HG03097 (cell line): ENCODE data around the gene C22orf39.

Experiments
- ATAC-seq: cut with Tn5 transposase; IDR thresholded peaks from one replicate; pipeline ENCODE4 v1.9.1; 2021; ENCODE audit not compliant: unreplicated experiment, low FRiP score

The C22orf39 gene

DNA sequence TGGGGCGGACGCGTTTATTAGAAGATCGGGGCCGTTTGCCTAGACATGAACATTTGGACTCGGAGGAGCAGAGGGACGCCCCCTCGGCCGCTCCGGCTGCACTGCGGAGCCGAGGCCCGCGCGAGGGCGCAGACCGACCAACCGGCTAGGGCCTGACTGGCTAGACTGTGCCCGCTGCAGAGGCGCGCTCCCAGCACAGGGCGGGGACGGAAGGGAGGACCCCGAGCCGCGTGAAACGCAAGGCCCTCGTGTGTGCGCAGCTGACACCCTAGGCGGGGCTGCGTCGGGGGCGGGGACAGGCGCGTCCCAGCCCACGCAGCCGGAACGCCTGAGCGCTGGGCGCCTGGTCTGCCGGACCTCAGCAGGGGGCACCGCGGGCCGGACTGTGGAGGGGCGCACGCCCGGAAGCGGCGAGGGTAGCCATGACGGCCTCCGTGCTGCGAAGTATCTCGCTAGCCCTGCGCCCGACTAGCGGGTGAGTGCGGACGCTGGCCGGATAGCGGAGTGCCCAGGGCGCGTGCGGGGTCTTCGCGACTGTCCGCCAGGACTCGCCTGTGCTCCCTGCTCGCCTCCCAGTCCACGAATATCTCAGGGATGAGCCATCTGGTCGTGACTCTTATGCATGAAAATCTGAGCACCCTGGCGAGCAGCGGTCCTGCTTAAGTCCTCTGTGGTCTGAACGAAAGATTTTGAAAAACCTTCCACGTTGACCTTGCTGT is 15.2 kb downstream of the C22orf39 start, which contains the start of gene MRPL40:
Gene MRPL40 (plus strand): TSS at position 413 of the 719 bp plus-strand sequence. CDS start 10 bp downstream, at position 423.
- peak; percentile 66 for ATAC-seq

DNA sequence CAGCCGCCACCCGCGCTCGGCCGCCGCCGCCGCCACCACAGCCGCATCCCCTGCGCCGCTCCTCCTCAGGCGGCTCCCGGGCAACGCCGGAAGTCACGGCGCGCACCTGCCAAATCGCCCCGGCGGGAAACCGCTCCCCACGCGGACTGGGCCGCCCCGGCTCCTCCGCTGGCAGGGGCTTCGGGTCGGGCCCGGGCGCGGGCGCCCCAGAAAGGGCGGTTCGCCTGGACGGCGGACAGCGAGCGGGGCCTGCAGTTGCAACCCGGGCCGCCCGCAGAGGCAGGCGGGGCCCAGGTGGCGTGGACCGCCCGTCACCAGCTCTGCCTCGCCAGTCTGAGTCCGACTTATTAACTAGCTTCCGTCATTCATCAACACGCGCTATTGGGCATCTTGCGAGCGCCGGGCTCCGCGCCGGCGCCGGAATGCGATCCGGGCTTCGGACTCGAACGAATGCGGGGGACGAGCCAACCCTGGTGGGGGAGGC is 15.8 kb downstream of the C22orf39 start, which contains the start of gene HIRA:
Gene HIRA (minus strand): TSS at position 85 of the 484 bp plus-strand sequence. CDS start 257 bp downstream, outside the sequence.
- peak; percentile 38 for ATAC-seq

DNA sequence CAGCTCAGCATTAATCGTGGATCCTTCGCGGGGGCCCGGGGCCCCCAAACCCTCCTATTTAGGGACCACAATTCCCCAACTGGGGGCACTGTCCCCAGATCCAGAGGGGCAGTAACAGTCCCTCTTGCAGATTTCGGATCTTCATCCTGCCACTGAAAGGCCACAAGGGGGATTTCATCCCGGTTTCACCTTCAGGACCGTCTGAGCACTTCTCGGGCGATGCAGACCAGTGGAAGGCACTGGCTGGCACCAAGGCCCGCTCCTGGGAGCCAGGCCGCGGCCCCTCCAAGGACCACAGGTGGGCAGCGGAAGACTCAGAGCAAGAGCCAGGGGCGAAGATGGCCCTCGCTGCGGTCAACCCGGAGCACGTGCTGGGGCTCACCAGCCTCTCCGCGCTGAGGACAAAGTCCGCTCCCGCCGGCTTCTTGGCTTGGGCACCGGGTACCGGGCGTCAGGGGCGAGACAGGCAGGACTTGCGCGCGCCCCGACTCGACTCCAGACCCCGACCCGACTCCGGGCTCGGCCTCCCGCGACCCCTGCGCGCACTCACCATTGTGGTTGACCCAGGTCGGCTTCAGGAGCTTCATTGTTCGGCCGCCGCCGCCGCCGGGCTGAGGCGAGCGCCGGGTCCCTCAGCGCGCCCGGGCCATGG is 16.5 kb downstream of the C22orf39 start:
- ATAC-seq = peak; percentile 5

DNA sequence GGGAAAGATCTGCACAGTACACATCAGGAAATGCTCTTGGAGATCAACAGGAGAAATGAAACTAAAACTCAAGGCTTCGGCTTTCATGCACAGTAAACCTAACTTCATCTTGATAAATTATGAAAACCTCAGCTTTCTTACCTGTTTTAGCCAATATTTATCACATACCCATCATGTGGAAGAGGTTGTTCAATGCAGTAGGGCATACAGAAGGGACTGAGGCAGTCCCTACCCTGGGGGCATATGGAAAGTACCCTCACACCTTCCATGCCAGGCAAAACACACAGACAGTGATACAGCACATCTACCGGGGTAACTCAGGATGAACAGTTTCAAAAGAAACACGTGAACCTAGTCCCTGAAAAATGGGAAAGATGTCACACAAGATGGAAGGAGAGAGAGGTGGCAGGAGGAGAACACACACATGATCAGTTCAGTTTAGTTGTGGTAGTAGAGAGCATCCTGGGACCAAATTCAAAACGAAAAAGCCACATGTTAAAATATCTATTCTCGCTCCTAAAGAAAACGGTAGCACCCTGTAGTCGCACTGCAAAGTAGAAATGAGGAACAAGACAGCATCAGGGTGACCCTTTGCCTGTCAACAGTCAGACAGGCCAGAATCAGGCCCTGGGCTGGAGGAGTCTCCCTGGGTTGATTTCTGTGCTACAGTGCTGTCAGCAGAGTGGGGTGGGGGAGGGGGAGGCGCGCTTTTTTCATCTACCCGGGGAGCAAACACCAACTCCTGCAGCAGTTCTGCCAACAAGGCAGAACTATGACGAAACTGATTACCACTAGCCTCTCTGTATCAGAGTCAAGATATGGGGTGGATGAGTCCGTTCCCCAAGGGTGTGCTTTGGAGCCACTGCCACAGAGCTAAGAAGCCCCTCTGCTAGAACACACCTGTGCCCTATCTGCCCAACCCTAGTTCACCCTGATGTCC is 17.3 kb downstream of the C22orf39 start:
- no peak for ATAC-seq

DNA sequence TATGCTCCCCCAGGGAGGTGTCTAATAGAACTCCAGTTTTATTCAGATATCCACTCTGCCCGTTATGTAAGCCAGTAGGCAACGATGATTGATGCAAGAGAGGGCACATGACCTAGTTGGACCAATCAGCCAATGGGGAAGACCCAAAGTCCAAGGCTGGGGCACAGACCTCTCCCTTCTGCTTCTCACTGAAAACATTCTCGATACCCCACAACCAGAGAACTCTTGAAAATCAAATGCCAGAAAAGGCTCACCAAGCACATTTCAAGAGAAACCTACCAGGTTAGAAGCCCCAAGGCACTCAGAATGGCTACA is 23.4 kb downstream of the C22orf39 start:
- ATAC-seq = no peak

DNA sequence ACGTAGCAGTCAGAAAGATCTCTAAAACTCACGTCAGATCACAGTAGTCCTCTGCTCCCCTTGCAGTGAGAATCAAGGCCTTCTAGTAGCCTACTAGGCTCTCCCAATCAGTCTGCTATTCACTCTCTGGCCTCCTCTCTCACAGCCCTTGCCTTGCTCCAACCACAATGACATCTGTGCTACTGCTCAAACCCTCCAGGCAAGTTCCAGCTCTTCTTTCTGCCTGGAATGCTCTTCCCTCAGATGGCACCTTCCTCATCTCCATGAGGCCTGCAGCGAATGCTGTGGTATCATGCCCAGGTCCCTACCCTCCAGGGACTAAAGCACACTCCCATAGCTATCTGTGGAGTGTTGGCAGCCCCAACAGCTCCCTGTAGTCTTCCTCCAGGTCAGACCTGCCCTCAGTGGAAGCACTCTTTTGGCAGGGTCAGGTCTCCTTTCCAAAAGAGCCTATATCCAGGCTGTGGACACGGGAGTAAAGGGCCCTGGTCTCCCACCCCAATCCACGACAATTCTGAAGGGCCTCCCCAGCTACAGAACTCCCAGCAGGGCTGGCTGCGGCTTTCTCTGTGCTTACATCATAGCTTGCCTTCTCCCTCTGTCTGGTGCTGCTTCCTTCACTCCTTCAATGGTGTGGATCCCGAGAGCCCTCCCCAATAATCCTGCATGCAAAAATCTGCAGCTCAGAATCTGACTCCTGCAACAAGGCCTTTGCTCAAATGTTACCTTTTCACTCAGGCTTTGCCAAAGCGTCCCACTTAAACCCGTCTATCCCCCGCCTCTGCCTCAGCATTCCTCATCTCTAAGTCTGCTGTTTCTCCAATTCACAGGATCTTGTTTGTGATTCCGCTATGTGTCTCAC is 24.8 kb downstream of the C22orf39 start:
- ATAC-seq = no peak

DNA sequence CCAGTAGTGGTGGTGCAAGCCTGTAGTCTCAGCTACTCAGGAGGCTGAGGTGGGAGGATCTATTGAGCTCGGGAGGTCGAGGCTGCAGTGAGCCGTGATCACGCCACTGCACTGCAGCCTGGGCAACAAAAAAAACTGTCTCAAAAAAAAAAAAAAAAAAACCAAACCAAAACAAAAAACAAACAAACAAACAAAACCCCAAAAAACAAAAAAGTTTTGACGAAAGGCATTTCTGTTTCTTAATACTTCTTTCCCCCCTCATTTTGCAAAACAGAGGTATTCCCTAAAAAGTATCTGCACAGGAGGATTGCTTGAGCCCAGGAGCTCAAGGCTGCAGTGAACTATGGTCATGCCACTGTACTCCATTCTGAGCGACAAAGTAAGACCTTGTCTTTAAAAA is 27.2 kb downstream of the C22orf39 start:
- no peak for ATAC-seq

DNA sequence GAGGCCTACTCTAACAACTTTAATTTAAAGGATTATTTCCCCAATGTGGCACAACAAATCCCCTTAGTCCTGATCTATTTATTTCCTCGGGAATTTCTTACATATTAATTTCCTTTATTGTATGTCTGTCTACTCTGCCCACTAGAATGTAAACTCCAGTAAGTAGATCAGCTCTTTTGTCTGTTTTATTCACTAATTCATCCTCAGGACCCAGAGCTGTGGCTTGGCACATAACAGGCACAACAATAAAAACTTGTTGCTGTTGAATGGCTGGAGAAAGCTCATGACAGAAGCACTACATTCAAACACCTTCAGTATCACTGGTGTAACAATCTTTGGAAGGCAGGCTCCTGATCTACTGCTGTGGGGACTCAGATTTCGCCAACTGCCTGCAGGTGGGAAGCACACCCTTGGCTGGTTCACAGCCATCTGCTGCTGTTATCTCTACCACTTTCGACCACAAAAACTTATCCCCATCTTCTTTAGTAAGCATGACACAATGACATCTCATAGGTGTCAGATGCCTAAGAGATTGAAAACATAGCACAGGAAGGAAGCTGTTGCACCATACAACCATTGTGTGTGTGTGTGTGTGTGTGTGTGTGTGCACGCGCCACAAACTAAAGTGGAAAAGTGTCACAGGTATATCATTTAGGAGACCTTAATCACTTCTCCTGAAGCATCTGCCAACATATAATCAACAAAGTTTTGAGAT is 27.9 kb downstream of the C22orf39 start:
- ATAC-seq = no peak

DNA sequence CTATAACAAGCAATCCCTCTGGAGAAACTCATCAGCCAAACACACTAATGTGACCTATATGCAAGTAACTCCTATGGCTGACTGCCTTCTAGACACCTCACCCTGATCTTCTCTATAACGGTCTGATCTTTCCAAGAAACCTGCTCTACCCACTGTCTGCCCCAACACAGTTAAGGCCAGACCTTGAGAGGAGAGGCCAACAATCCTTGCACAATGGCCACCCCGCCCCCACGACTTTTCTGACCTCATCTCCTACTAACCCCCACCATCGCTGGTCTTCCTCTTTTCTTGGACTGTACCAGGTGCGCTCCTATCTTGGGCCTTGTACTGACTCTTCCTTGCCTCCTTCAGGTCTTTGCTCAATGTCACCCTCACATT is 28.4 kb downstream of the C22orf39 start:
- ATAC-seq = no peak

DNA sequence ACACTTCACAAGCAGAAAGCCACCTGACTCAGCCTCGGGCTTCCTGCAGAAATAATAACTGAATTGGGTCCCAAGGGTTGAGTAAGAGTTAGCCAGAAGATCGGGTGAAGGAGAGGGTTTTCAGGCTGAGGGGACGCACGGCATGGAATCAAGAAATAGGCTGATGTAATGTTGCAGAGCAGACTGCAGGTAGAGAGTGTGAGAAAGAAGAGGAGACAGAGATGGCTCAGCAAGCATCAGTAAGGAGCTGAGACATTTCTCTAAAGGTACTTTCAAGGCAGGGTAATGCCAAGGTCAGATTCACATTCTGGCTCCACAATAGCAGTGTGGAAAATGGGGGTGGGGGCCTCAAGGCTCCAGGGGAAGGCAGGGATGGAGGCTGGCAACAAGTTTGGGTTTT is 34.6 kb downstream of the C22orf39 start:
- no peak for ATAC-seq

DNA sequence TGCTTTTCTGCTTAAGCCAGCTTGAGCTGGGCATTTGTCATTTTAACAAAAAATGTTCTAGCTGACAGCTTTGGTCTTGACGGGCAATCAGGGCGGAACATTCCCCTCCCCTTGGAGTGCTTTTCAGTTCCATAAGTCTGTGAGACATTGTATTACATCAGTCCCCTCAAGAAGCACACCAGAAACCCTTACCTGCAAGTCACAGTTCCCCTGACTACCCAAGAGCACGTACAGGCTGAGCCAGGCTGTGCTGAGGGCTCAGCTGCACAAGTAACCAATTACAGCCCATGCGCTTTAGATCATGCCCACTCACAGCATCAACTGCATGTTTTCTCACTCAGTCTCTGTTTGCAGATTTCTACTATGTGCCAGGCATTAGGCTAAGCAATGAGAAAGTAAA is 35.0 kb downstream of the C22orf39 start:
- no peak for ATAC-seq

DNA sequence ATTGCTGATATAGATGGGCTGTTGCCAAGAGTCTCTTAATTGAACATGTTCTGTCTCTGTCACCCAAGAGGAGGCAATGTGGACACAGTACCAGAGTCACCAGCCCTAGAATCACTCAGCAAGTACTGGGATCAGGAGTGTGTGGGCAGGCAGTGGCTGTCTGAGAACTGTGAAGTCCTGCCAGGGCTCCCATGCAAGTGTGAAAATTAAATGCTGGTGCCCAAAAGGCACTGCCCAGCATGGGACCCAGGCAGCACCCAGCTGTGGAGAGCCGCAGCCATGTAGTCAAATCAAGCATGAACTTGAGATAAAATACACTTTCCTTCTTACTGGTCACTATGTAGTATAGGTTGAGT is 35.8 kb downstream of the C22orf39 start:
- no peak for ATAC-seq

DNA sequence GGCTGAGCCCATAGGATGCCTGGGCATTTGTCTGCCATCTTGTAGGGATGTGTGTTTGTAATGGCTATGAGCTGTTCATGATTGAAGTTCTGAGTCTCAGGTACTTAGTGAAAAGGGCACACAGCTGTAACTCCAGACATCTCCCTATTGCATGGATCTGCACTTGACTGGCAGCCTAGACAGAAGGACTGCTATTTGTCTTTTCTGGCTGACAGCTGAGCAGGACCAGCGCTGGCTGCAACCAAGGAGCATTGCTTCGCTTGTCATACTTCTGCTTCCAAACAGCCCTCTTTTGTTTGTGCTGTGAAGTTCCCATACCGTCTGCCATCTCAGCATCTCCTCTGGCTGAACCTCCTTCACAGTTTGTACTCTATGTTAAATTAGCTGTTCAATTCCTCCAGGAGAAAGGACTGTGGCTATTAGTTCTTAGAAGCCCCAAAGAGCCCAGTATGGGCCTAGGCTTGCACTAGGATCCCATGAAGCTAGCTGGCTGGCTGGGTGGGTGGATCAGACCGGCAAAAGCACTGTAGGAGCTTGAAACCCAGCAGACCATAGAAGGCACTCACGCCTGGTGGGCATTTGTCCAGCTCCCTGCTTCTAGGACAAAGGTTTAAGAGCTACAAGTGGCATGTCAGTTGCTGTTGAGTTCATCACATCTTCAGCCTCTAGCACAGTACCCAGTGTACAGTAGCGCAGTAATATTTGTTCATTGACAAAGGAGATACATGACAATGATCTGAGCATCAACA is 36.4 kb downstream of the C22orf39 start:
- no peak for ATAC-seq

DNA sequence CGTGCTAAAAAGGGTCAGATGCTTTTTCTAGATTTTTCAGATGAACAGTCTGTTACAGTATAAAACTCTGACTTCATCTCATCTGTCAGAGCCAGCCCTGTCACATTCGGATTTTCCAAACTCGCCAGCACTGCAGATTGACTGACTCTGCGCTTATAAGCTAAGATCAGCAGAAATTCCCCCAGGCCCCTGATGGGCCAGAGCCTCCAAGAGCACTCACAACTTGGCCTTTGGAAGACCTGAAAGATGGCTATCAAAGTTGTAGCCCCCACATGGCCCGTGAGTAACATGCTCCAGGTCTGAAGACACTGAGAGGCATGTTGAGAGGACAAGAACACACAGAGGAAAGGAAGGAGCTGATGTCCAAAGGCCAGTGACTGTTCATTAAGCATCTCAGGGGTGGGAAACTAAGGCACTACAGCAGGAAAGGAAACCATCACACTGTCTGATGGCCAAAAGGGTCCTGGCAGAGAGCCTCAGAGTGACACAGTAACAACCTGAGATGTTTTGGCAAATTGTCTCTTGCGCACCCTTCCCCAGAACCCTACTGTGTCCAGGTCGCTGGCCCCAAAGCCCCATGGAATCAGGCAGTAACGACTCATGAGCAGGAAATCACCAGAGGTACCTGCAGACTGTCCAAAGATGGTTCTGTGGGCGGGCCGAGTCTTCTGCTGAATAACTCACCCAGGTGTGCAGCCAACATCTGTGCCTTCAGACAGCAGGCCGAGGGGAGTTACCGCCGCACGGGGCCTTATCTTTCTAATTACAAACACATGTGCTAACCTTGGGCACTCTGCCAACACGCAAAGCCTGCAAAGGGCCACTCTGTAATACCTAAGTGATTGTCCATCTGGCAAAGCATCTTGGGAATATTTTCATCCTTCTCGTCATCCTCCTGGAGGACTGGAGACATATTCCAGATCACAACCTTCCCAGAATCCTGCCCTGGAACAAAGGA is 39.6 kb downstream of the C22orf39 start:
- ATAC-seq = no peak

DNA sequence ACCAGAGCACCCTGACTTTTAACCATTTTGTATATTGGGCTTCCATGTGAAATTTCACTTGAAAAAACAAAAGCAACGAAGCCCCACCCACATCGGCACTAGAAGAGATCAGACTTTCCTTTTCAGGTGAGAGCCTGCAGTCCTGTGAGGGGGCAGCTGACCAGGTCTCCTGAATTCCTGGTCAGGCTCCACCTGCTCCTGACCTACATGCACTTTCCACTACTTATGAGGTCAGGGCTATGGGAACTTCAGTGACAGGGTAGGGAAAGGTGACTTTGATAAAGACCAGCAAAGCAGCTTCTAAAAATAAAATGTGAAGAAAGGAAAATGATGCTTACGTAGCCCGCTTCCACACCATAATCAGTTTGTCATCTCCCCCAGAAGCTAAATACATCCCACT is 40.7 kb downstream of the C22orf39 start:
- ATAC-seq = no peak

DNA sequence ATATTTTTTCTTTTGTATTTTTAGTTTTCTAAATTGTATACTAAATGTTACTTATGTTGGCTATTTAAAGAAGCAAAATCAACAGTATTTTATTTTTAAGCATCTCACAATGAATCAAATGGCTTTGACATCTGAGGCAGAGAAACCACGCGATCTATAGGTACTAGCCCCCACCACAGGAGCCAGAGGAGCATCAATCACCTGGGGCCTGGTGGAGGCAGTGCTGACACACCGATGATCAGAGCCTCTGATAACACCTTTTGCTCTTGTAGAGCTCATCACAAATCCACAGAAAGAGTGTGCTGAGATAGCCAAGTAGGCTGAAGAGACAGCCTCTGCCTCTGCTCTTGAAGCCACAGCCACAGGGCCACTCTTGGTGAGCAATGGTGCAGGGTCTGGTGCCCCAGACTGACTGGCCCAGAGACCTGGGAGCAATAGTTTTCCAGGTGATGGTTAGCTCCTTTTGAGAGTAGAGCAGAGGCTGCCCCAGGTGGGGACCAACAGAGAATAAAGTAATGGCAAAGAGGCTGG is 41.2 kb downstream of the C22orf39 start:
- ATAC-seq = no peak

DNA sequence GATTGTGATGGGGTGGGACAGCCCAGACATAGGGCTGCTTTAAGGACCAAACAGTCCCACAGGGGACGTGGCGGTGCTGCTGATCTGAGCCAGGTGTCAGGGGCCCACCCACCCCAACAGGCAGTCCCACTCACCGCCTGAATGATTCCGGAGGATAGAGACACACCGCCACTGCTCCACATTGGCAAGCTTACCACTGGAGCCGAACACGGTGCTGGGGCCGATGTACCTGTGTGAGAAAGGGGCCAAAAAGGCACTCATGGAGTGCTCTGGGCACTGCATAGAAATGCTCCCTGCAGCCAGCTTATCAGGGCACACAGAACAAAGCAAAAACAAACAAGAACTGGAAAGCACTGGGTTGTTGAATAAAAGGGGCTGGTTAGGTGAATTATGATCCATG is 41.9 kb downstream of the C22orf39 start:
- ATAC-seq = no peak

DNA sequence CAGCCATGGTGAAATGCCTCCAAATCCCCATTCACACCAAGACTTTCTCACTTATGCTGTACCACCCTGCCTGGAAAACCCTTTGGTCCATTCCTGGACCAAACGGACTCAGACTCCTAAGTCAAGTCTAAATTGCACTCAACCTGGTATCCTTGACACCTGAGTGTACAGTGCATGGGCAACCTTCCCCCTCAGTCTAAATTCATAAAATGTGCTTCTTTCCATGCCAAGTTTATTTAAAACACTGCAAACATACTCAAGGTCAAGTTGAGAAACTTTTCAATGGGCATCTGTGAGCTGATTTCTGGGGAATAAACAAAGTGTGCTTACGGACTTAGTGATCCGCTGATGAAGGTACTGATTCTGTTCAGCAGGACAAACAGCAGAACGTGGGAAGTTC is 42.4 kb downstream of the C22orf39 start:
- ATAC-seq = no peak
